Nephron progenitor cell (in vitro differentiated cells): ENCODE measurements around the gene CDC42.
A peak's percentile ranks its signal among the peaks of the same experiment; 100 is the strongest.

Experiments
- DNase-seq: peaks from one replicate; pipeline ENCODE4 v3.0.0; 2021
- H3K27ac Mint-ChIP-seq: 2 replicates; pipeline ENCODE4 v1.8.0; 2021; ENCODE audit warnings: mild to moderate bottlenecking, moderate library complexity, mixed read lengths
- H3K27me3 Mint-ChIP-seq: 2 replicates; pipeline ENCODE4 v1.8.0; 2021; ENCODE audit warnings: mild to moderate bottlenecking, low read depth, mixed read lengths; ENCODE audit not compliant: poor library complexity
- H3K36me3 Mint-ChIP-seq: 2 replicates; pipeline ENCODE4 v1.8.0; 2021; ENCODE audit warnings: low read depth, mixed read lengths
- H3K4me1 Mint-ChIP-seq: 2 replicates; pipeline ENCODE4 v1.8.0; 2021; ENCODE audit warnings: mixed read lengths
- H3K4me3 Mint-ChIP-seq: 2 replicates; pipeline ENCODE4 v1.8.0; 2021; ENCODE audit warnings: mild to moderate bottlenecking, moderate library complexity, mixed read lengths
- H3K9me3 Mint-ChIP-seq: 2 replicates; pipeline ENCODE4 v1.8.0; 2021; ENCODE audit warnings: mild to moderate bottlenecking, moderate library complexity, mixed read lengths
- TF ChIP-seq, protein P1 (sequence below): fragments of 200-600 bp; sonication (generic); IDR thresholded peaks from 2 replicates; pipeline ENCODE4 v1.5.0; 2021; ENCODE audit warnings: antibody characterized with exemption

CDC42 gene

DNA sequence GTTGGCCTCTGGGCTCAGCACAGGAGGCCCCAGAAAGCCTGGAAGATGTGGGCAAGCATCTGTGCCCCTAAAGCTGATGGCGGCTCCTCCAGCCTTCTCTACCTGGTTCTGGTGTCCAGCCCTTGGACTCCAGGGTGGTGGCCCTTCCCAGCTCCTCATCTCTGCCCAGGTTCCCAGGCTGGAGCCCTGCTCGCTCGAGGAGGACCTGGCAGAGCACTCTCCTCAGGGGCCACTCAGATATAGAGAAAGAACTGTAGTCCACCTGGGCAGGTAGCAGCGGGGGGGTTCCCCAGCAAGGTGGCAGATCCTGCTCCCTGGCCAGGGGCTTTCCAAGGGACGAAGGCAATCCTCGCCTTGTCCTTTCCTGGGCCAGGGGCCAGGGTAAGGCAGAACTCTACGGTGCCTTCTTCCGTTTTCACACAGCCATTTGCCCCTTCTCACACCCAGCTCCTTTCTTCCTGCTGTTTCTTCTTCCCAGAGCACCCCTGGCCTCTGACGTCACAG lies 71.4 kb downstream of the CDC42 start:
- DNase-seq = no peak
- H3K36me3 Mint-ChIP-seq = no peaks in the 10 kb centered on the region
- H3K27me3 Mint-ChIP-seq = peaks cover 7% of the 10 kb centered on the region
- peaks cover 30% of the 10 kb centered on the region for H3K4me1 Mint-ChIP-seq
- no peak overlapping the region for H3K27ac Mint-ChIP-seq
- no peak overlapping the region for H3K4me3 Mint-ChIP-seq
- TF ChIP-seq, protein P1, sequence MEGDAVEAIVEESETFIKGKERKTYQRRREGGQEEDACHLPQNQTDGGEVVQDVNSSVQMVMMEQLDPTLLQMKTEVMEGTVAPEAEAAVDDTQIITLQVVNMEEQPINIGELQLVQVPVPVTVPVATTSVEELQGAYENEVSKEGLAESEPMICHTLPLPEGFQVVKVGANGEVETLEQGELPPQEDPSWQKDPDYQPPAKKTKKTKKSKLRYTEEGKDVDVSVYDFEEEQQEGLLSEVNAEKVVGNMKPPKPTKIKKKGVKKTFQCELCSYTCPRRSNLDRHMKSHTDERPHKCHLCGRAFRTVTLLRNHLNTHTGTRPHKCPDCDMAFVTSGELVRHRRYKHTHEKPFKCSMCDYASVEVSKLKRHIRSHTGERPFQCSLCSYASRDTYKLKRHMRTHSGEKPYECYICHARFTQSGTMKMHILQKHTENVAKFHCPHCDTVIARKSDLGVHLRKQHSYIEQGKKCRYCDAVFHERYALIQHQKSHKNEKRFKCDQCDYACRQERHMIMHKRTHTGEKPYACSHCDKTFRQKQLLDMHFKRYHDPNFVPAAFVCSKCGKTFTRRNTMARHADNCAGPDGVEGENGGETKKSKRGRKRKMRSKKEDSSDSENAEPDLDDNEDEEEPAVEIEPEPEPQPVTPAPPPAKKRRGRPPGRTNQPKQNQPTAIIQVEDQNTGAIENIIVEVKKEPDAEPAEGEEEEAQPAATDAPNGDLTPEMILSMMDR = no peak
- no peaks in the 10 kb centered on the region for H3K9me3 Mint-ChIP-seq

GRCh38 chr1:22124592-22125229 lies 72.2 kb downstream of the CDC42 start:
- peaks cover 8% of the 10 kb centered on the region for H3K27me3 Mint-ChIP-seq
- peaks cover 30% of the 10 kb centered on the region for H3K4me1 Mint-ChIP-seq
- H3K9me3 Mint-ChIP-seq = no peaks in the 10 kb centered on the region
- TF ChIP-seq, protein P1 = no peak
- H3K36me3 Mint-ChIP-seq = no peaks in the 10 kb centered on the region
- no peak overlapping the region for H3K27ac Mint-ChIP-seq
- DNase-seq = no peak
- H3K4me3 Mint-ChIP-seq = no peak overlapping the region

- H3K4me3 Mint-ChIP-seq = no peak overlapping the region
- H3K27me3 Mint-ChIP-seq = peaks cover 22% of the 10 kb centered on the region
- H3K27ac Mint-ChIP-seq = peak overlapping the region; percentile 48
- H3K36me3 Mint-ChIP-seq = no peaks in the 10 kb centered on the region
- TF ChIP-seq, protein P1 = no peak
- H3K4me1 Mint-ChIP-seq = peaks cover 19% of the 10 kb centered on the region
- no peaks in the 10 kb centered on the region for H3K9me3 Mint-ChIP-seq
- DNase-seq = no peak
These were observed 74.0 kb downstream of the CDC42 start for GRCh38 chr1:22126531-22126930.

- TF ChIP-seq, protein P1 = no peak
- no peak for DNase-seq
- H3K4me3 Mint-ChIP-seq = no peak overlapping the region
- peaks cover 12% of the 10 kb centered on the region for H3K4me1 Mint-ChIP-seq
- no peaks in the 10 kb centered on the region for H3K9me3 Mint-ChIP-seq
- peaks cover 23% of the 10 kb centered on the region for H3K27me3 Mint-ChIP-seq
- no peaks in the 10 kb centered on the region for H3K36me3 Mint-ChIP-seq
- no peak overlapping the region for H3K27ac Mint-ChIP-seq
These were observed 74.7 kb downstream of the CDC42 start for GRCh38 chr1:22127248-22127647.

- peaks cover 7% of the 10 kb centered on the region for H3K4me1 Mint-ChIP-seq
- H3K4me3 Mint-ChIP-seq = no peak overlapping the region
- peaks cover 23% of the 10 kb centered on the region for H3K27me3 Mint-ChIP-seq
- H3K9me3 Mint-ChIP-seq = no peaks in the 10 kb centered on the region
- H3K27ac Mint-ChIP-seq = no peak overlapping the region
- H3K36me3 Mint-ChIP-seq = no peaks in the 10 kb centered on the region
- TF ChIP-seq, protein P1 = no peak
- DNase-seq = no peak
These were observed 75.2 kb downstream of the CDC42 start for GRCh38 chr1:22127731-22128130.

DNA sequence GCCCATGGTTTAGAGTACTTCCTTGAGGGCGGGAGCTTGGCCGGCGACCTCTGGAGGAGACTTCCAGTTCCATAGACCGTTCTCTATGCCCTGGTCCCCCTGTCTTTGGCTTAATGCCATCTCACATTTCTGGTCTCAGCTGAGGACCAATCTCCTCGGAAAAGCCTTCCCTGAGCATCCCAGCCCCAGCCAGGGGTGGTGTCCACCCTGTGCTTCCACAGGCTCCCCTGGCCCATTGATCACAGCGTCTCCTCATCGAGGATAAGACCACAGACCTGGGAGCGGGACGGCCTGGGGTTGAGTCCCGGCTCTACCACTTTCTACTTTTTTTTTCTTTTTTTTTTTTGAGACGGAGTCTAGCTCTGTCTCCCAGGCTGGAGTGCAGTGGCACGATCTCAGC lies 75.9 kb downstream of the CDC42 start:
- Mint-ChIP-seq H3K36me3 (no peaks in the 10 kb centered on the region), H3K4me3 (no peak overlapping the region), H3K27me3 (peaks cover 28% of the 10 kb centered on the region), H3K9me3 (no peaks in the 10 kb centered on the region), H3K4me1 (peaks cover 7% of the 10 kb centered on the region), H3K27ac (no peak overlapping the region)
- TF ChIP-seq, protein P1 = no peak
- DNase-seq = no peak
